PC-3 (cell line): ENCODE measurements around the gene IMP3. TPM values are rescaled to one million over a fixed set of nuclear protein-coding genes. Genes with fewer than 3 reads are reported as not detected.

Experiments used
- ATAC-seq: fragments of 200-7000 bp; cut with Tn5 transposase; 2 replicates; pipeline ENCODE4 v1.9.1; 2020; ENCODE audit warnings: mild to moderate bottlenecking, moderate library complexity
- BruUV-seq: library from RNA; stranded (reverse); fragments of 400-500 nt; replicated peaks from 2 replicates; lab custom pipeline; 2021; lab: Mats Ljungman, UMichigan
- CTCF ChIA-PET: fragments of 300-600 bp; sonication (Branson Sonifier 250); formaldehyde crosslinking; loops from one replicate; lab custom pipeline; 2022; ENCODE audit warnings: antibody characterized with exemption; lab: Charles Lee
- POLR2A ChIA-PET: fragments of 300-600 bp; sonication (Branson Sonifier 250); formaldehyde crosslinking; loops from one replicate; lab custom pipeline; 2022; ENCODE audit warnings: antibody characterized with exemption; ENCODE audit not compliant: unreplicated experiment; lab: Charles Lee
- DNase-seq: peaks from one replicate; pipeline ENCODE4 v3.0.0-alpha.2; 2015
- H2AFZ ChIP-seq: fragments of 300-600 bp; sonication (generic); 2 replicates; pipeline ENCODE4 v1.6.0; 2016; ENCODE audit warnings: antibody characterized with exemption, low read length
- H3F3A ChIP-seq: fragments of 300-600 bp; sonication (generic); one replicate; pipeline ENCODE4 v1.6.0; 2017; ENCODE audit warnings: antibody characterized with exemption, low read length, control low read depth, mild to moderate bottlenecking; ENCODE audit not compliant: unreplicated experiment
- H3K27ac ChIP-seq: fragments of 300-600 bp; sonication (generic); 2 replicates; pipeline ENCODE4 v1.5.1; 2016; ENCODE audit warnings: mild to moderate bottlenecking, low read length
- H3K27me3 ChIP-seq: fragments of 300-600 bp; sonication (generic); 2 replicates; pipeline ENCODE4 v1.6.1; 2016; ENCODE audit warnings: low read length, mixed read lengths
- H3K36me3 ChIP-seq: fragments of 300-600 bp; sonication (generic); 2 replicates; pipeline ENCODE4 v1.6.1; 2016; ENCODE audit warnings: low read depth, mixed run types, low read length, mixed read lengths
- H3K4me1 ChIP-seq: fragments of 300-600 bp; sonication (generic); 2 replicates; pipeline ENCODE4 v1.5.1; 2016; ENCODE audit warnings: low read length; ENCODE audit not compliant: insufficient read depth
- H3K4me2 ChIP-seq: fragments of 300-600 bp; sonication (generic); 2 replicates; pipeline ENCODE4 v1.6.0; 2016; ENCODE audit warnings: low read length
- H3K4me3 ChIP-seq: fragments of 300-600 bp; sonication (generic); 2 replicates; pipeline ENCODE4 v1.5.1; 2016; ENCODE audit warnings: mild to moderate bottlenecking, low read length, mixed read lengths
- H3K79me2 ChIP-seq: fragments of 300-600 bp; sonication (generic); 2 replicates; pipeline ENCODE4 v1.6.1; 2017; ENCODE audit warnings: low read length, mixed read lengths
- H3K9ac ChIP-seq: fragments of 300-600 bp; sonication (generic); 2 replicates; pipeline ENCODE4 v1.6.0; 2016; ENCODE audit warnings: mild to moderate bottlenecking, low read length
- H3K9me2 ChIP-seq: fragments of 300-600 bp; sonication (generic); replicated peaks from 2 replicates; pipeline ENCODE4 v1.6.1; 2016; ENCODE audit warnings: mixed run types, low read length, mixed read lengths
- H3K9me3 ChIP-seq: fragments of 300-600 bp; sonication (generic); 2 replicates; pipeline ENCODE4 v1.6.1; 2016; ENCODE audit warnings: low read length, mixed read lengths
- H4K20me1 ChIP-seq: fragments of 300-600 bp; sonication (generic); 2 replicates; pipeline ENCODE4 v1.6.1; 2016; ENCODE audit warnings: low read length, mixed read lengths
- CTCF ChIP-seq: fragments of 300-600 bp; sonication (generic); conservative IDR thresholded peaks from 2 replicates; pipeline ENCODE4 v1.5.1; 2017; ENCODE audit warnings: antibody characterized with exemption, low read depth, mild to moderate bottlenecking, low read length
- EZH2 ChIP-seq: fragments of 300-600 bp; sonication (generic); IDR thresholded peaks from one replicate; pipeline ENCODE4 v1.6.1; 2017; ENCODE audit warnings: antibody characterized with exemption, mild to moderate bottlenecking, low read length; ENCODE audit not compliant: unreplicated experiment
- EZH2phosphoT487 ChIP-seq: fragments of 300-600 bp; sonication (generic); IDR thresholded peaks from 2 replicates; pipeline ENCODE4 v1.6.1; 2018; ENCODE audit warnings: mild to moderate bottlenecking, antibody characterized with exemption, low read length, borderline replicate concordance
- intact Hi-C: fragments of 100-400 bp; cut with micrococcal nuclease; formaldehyde crosslinking; loops from 2 replicates; pipeline ENCODE4 v1.9.0; 2023
- total RNA-seq: library from RNA; depleted of rRNA; stranded (reverse); fragments of >200 nt; gene quantifications from 2 replicates; pipeline ENCODE4 v1.2.3, GENCODE V29; 2014

The IMP3 gene
- total RNA-seq, 1 experiment from 2014 or later, result 95.4 TPM

GRCh38 chr15:75659141-75659771 lies 19.2 kb upstream of the IMP3 start:
- no peak overlapping the region for H3K4me3 ChIP-seq
- H3K9me2 ChIP-seq, result no peaks in the 10 kb centered on the region
- BruUV-seq, result no TSS peak
- CTCF ChIA-PET, result interaction anchor here (0.6 kb wide), 1 partner anchor 27 kb away, joined by 4 read pairs; no protein-coding TSS in a partner anchor
- H3K27me3 ChIP-seq, result no peaks in the 10 kb centered on the region
- DNase-seq, result no peak
- no peak overlapping the region for H3K27ac ChIP-seq
- H3F3A ChIP-seq, result no peaks in the 10 kb centered on the region
- peaks cover 10% of the 10 kb centered on the region for H3K79me2 ChIP-seq
- POLR2A ChIA-PET, result no interaction called here
- intact Hi-C loops, result no loop called here
- H3K4me2 ChIP-seq, result no peak overlapping the region
- no peaks in the 10 kb centered on the region for H3K9me3 ChIP-seq
- no peaks in the 10 kb centered on the region for H4K20me1 ChIP-seq
- H3K4me1 ChIP-seq, result peaks cover 22% of the 10 kb centered on the region
- no peak for ATAC-seq
- no peak for TF ChIP-seq EZH2
- TF ChIP-seq CTCF, result no peak
- no peak for TF ChIP-seq EZH2phosphoT487
- H3K9ac ChIP-seq, result no peak overlapping the region
- no peaks in the 10 kb centered on the region for H3K36me3 ChIP-seq
- H2AFZ ChIP-seq, result no peak overlapping the region

GRCh38 chr15:75656813-75657212 lies 16.8 kb upstream of the IMP3 start:
- peaks cover 22% of the 10 kb centered on the region for H3K4me1 ChIP-seq
- CTCF ChIA-PET, result no interaction called here
- H3K27ac ChIP-seq, result no peak overlapping the region
- intact Hi-C loops, result no loop called here
- H3K27me3 ChIP-seq, result no peaks in the 10 kb centered on the region
- H3K9me2 ChIP-seq, result no peaks in the 10 kb centered on the region
- H4K20me1 ChIP-seq, result no peaks in the 10 kb centered on the region
- H2AFZ ChIP-seq, result no peak overlapping the region
- POLR2A ChIA-PET, result no interaction called here
- ATAC-seq (no peak), DNase-seq (no peak)
- no peak overlapping the region for H3K9ac ChIP-seq
- peaks cover 32% of the 10 kb centered on the region for H3K79me2 ChIP-seq
- H3K36me3 ChIP-seq, result no peaks in the 10 kb centered on the region
- no TSS peak for BruUV-seq
- H3K4me2 ChIP-seq, result no peak overlapping the region
- H3F3A ChIP-seq, result no peaks in the 10 kb centered on the region
- H3K9me3 ChIP-seq, result no peaks in the 10 kb centered on the region
- H3K4me3 ChIP-seq, result no peak overlapping the region
- no peak for TF ChIP-seq EZH2
- TF ChIP-seq CTCF, result no peak
- TF ChIP-seq EZH2phosphoT487, result no peak

- Histone ChIP-seq H3K4me2 (no peak overlapping the region), H3K27me3 (no peaks in the 10 kb centered on the region), H3K9ac (no peak overlapping the region), H3K36me3 (no peaks in the 10 kb centered on the region), H3K4me1 (peaks cover 22% of the 10 kb centered on the region), H4K20me1 (no peaks in the 10 kb centered on the region), H3K79me2 (peaks cover 36% of the 10 kb centered on the region), H2AFZ (no peak overlapping the region), H3K27ac (no peak overlapping the region), H3K4me3 (no peak overlapping the region), H3K9me2 (no peaks in the 10 kb centered on the region), H3K9me3 (no peaks in the 10 kb centered on the region), H3F3A (no peaks in the 10 kb centered on the region)
- ChIA-PET CTCF (no interaction called here), POLR2A (no interaction called here)
- DNase-seq (no peak), ATAC-seq (no peak)
- intact Hi-C loops, result no loop called here
- no TSS peak for BruUV-seq
- TF ChIP-seq EZH2phosphoT487 (no peak), CTCF (no peak), EZH2 (no peak)
Measured at GRCh38 chr15:75656331-75656730, 16.3 kb upstream of the IMP3 start.
